Panc1 (cell line): ENCODE data around the gene GABRB1. TPM values are rescaled to one million over a fixed set of nuclear protein-coding genes. Genes with fewer than 3 reads are reported as not detected.
"Not testable (repeated sequence)": the region's sequence is repeated elsewhere in the genome, so short reads cannot be mapped to it uniquely, and the experiment has no call there.

Experiments used
- ATAC-seq: fragments of 200-7000 bp; cut with Tn5 transposase; 2 replicates; pipeline ENCODE4 v1.9.1; 2020; ENCODE audit warnings: mild to moderate bottlenecking, moderate library complexity
- BruUV-seq: library from RNA; stranded (reverse); fragments of 400-500 nt; replicated peaks from 2 replicates; lab custom pipeline; 2021; lab: Mats Ljungman, UMichigan
- CTCF ChIA-PET: fragments of 300-600 bp; sonication (Branson Sonifier 250); formaldehyde crosslinking; loops from one replicate; lab custom pipeline; 2022; ENCODE audit warnings: antibody characterized with exemption; lab: Charles Lee
- POLR2A ChIA-PET: fragments of 300-600 bp; sonication (Branson Sonifier 250); formaldehyde crosslinking; loops from one replicate; lab custom pipeline; 2022; ENCODE audit warnings: antibody characterized with exemption; lab: Charles Lee
- DNase-seq: peaks from one replicate; pipeline ENCODE4 v3.0.0-alpha.2; 2010; ENCODE audit warnings: low read depth, low spot score
- H3K27ac ChIP-seq: 2 replicates; pipeline ENCODE4 v1.5.1; 2011; ENCODE audit warnings: mild to moderate bottlenecking, low read length, inconsistent platforms
- H3K27me3 ChIP-seq: fragments of 200-500 bp; sonication (Bioruptor generic); 2 replicates; pipeline ENCODE4 v1.6.0; 2014; ENCODE audit warnings: low read length, inconsistent platforms; ENCODE audit not compliant: control insufficient read depth, insufficient read depth
- H3K36me3 ChIP-seq: fragments of 200-500 bp; sonication (Bioruptor generic); 2 replicates; pipeline ENCODE4 v1.5.1; 2014; ENCODE audit warnings: inconsistent platforms, mild to moderate bottlenecking, low read length, moderate library complexity; ENCODE audit not compliant: control insufficient read depth, insufficient read depth
- H3K4me1 ChIP-seq: 2 replicates; pipeline ENCODE4 v1.5.1; 2011; ENCODE audit warnings: inconsistent platforms, mild to moderate bottlenecking, low read length, moderate library complexity; ENCODE audit not compliant: control insufficient read depth, insufficient read depth
- H3K4me3 ChIP-seq, 2 experiments: 2 replicates each; pipeline ENCODE4 v1.5.1; 2011 to 2012; ENCODE audit warnings: low read depth in 2 of 2, low read length in 2 of 2, mild to moderate bottlenecking in 2 of 2, inconsistent platforms in 1 of 2, moderate library complexity in 1 of 2
- H3K9me3 ChIP-seq: fragments of 200-500 bp; sonication (Bioruptor generic); 2 replicates; pipeline ENCODE4 v1.5.1; 2014; ENCODE audit warnings: low read depth, mild to moderate bottlenecking, inconsistent platforms, low read length, moderate library complexity; ENCODE audit not compliant: control insufficient read depth, insufficient read depth
- POLR2AphosphoS5 ChIP-seq: IDR thresholded peaks from 2 replicates; pipeline ENCODE4 v1.6.1; 2012; ENCODE audit warnings: mild to moderate bottlenecking, low read depth, low read length, moderate library complexity
- SIN3A ChIP-seq: IDR thresholded peaks from 2 replicates; pipeline ENCODE4 v1.6.1; 2012; ENCODE audit warnings: low read depth, mild to moderate bottlenecking, low read length, moderate library complexity, borderline replicate concordance; ENCODE audit not compliant: insufficient read depth
- TCF7L2 ChIP-seq: IDR thresholded peaks from 2 replicates; pipeline ENCODE4 v1.6.1; 2011; ENCODE audit warnings: mild to moderate bottlenecking, low read depth, low read length, inconsistent platforms
- in situ Hi-C: cut with HindIII; loops from 2 replicates; pipeline ENCODE4 v1.10.0; 2016; ENCODE audit warnings: low sequenced_read_pairs, low pct_unique_long_range_greater_than_20kb
- intact Hi-C: fragments of 100-400 bp; cut with micrococcal nuclease; formaldehyde crosslinking; loops from one replicate; pipeline ENCODE4 v1.10.0; 2022; ENCODE audit not compliant: unreplicated experiment
- total RNA-seq: library from RNA; stranded (reverse); gene quantifications from one replicate; pipeline ENCODE4 v1.2.1, GENCODE V29; 2021; ENCODE audit not compliant: unreplicated experiment
- TF ChIP-seq, protein P1 (sequence below), 2 experiments: IDR thresholded peaks; 2 replicates each; pipeline ENCODE4 v1.6.1; 2011 to 2012; ENCODE audit warnings: low read depth in 2 of 2, control low read depth in 1 of 2, low read length in 1 of 2, mild to moderate bottlenecking in 1 of 2, moderate library complexity in 1 of 2; ENCODE audit not compliant: insufficient read depth in 1 of 2
- TF ChIP-seq, protein P2 (sequence below): fragments of 450-650 bp; IDR thresholded peaks from 2 replicates; pipeline ENCODE4 v1.5.1; 2017; ENCODE audit warnings: mild to moderate bottlenecking

GABRB1 gene
- total RNA-seq, 1 experiment from 2014 or later = not detected

DNA sequence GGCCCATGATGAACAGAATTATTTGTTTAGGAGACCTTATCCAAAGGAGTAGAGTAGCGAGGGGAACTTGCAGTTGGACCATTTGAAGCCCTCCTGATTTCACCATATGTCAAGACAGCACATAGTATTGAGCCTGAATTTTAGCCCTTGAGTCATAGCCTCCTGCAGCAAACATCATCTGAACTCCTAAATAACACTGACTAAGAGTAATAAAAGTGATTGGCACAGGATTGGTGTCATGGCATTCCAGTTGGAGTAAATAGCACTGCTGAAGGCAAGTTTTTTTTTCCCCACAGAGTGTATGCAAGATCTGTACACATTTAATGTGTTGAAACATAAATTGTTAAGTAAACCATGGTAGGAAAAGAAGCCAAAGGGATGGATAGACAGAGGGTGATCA lies 343.1 kb downstream of the GABRB1 start:
- Histone ChIP-seq H3K9me3 (no peaks in the 10 kb centered on the region), H3K27me3 (no peaks in the 10 kb centered on the region), H3K4me3 (no peak overlapping the region), H3K36me3 (no peaks in the 10 kb centered on the region), H3K4me1 (no peaks in the 10 kb centered on the region), H3K27ac (no peak overlapping the region)
- in situ Hi-C loops = no loop called here
- BruUV-seq = no TSS peak
- TF ChIP-seq POLR2AphosphoS5 = no peak
- no peak for TF ChIP-seq SIN3A
- TF ChIP-seq, protein P1, sequence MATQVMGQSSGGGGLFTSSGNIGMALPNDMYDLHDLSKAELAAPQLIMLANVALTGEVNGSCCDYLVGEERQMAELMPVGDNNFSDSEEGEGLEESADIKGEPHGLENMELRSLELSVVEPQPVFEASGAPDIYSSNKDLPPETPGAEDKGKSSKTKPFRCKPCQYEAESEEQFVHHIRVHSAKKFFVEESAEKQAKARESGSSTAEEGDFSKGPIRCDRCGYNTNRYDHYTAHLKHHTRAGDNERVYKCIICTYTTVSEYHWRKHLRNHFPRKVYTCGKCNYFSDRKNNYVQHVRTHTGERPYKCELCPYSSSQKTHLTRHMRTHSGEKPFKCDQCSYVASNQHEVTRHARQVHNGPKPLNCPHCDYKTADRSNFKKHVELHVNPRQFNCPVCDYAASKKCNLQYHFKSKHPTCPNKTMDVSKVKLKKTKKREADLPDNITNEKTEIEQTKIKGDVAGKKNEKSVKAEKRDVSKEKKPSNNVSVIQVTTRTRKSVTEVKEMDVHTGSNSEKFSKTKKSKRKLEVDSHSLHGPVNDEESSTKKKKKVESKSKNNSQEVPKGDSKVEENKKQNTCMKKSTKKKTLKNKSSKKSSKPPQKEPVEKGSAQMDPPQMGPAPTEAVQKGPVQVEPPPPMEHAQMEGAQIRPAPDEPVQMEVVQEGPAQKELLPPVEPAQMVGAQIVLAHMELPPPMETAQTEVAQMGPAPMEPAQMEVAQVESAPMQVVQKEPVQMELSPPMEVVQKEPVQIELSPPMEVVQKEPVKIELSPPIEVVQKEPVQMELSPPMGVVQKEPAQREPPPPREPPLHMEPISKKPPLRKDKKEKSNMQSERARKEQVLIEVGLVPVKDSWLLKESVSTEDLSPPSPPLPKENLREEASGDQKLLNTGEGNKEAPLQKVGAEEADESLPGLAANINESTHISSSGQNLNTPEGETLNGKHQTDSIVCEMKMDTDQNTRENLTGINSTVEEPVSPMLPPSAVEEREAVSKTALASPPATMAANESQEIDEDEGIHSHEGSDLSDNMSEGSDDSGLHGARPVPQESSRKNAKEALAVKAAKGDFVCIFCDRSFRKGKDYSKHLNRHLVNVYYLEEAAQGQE (IDR thresholded peaks at IDR 0.05; ENCODE audit: insufficient read depth in 1 of 2, low read depth in 2 of 2, low read length in 1 of 2) = no peak
- no peak for TF ChIP-seq TCF7L2
- TF ChIP-seq, protein P2, sequence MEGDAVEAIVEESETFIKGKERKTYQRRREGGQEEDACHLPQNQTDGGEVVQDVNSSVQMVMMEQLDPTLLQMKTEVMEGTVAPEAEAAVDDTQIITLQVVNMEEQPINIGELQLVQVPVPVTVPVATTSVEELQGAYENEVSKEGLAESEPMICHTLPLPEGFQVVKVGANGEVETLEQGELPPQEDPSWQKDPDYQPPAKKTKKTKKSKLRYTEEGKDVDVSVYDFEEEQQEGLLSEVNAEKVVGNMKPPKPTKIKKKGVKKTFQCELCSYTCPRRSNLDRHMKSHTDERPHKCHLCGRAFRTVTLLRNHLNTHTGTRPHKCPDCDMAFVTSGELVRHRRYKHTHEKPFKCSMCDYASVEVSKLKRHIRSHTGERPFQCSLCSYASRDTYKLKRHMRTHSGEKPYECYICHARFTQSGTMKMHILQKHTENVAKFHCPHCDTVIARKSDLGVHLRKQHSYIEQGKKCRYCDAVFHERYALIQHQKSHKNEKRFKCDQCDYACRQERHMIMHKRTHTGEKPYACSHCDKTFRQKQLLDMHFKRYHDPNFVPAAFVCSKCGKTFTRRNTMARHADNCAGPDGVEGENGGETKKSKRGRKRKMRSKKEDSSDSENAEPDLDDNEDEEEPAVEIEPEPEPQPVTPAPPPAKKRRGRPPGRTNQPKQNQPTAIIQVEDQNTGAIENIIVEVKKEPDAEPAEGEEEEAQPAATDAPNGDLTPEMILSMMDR = no peak
- DNase-seq = peak; percentile 51
- ChIA-PET POLR2A (no interaction called here), CTCF (no interaction called here)
- intact Hi-C loops = no loop called here
- no peak for ATAC-seq

DNA sequence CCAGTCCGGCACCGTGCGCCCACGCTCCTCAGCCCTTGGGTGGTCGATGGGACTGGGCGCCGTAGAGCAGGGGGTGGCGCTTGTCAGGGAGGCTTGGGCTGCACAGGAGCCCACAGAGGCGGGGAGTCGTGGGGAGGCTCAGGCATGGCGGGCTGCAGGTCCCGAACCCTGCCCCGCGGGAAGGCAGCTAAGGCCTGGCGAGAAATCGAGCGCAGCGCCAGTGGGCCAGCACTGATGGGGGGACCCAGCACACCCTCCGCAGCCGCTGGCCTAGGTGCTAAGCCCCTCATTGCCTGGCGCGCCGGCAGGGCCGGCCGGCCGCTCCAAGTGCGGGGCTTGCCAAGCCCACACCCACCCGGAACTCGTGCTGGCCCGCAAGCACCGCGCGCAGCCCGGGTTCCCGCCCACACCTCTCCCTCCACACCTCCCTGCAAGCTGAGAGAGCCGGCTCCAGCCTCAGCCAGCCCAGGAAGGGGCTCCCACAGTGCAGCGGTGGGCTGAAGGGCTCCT lies 346.7 kb downstream of the GABRB1 start:
- CTCF ChIA-PET = interaction anchor here (0.6 kb wide), 1 partner anchor 1106 kb away, joined by 4 read pairs; no protein-coding TSS in a partner anchor
- not testable (repeated sequence) for BruUV-seq, ATAC-seq

DNA sequence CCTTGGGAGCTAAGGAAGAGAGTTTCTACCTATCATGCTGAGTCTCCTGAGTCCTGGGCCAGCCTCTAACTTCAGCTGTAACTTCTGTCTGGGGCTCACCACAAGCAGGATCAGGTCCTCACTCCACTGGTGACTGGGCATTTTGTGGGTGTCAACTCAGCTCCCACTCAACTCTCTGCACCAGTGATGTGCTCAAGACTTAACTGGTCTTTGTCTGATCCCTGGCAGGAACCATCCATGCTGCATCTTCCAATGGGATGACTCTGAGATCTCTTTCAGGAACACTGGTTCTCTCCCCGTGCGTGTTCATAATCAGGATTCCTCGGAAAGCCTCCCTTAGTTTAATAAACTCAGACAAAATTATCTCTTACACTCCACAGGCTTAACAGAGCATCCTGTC lies 349.8 kb downstream of the GABRB1 start:
- Histone ChIP-seq H3K36me3 (no peaks in the 10 kb centered on the region), H3K4me1 (no peaks in the 10 kb centered on the region), H3K9me3 (no peaks in the 10 kb centered on the region), H3K27me3 (no peaks in the 10 kb centered on the region), H3K4me3 (no peak overlapping the region), H3K27ac (no peak overlapping the region)
- no TSS peak for BruUV-seq
- POLR2A ChIA-PET = no interaction called here
- no peak for DNase-seq
- intact Hi-C loops = loop anchor here (10.0 kb wide), 1 partner anchor 526 kb away; no protein-coding TSS in a partner anchor
- CTCF ChIA-PET = no interaction called here
- TF ChIP-seq TCF7L2 = no peak
- no peak for TF ChIP-seq POLR2AphosphoS5
- no peak for TF ChIP-seq SIN3A
- TF ChIP-seq, protein P2 = no peak
- TF ChIP-seq, protein P1 (IDR thresholded peaks at IDR 0.05; ENCODE audit: insufficient read depth in 1 of 2, low read depth in 2 of 2, low read length in 1 of 2) = no peak
- ATAC-seq = no peak
- in situ Hi-C loops = no loop called here

More for the DNA sequence above, 346.7 kb downstream of the GABRB1 start:
- H3K36me3 ChIP-seq, in situ Hi-C loops, H3K4me3 ChIP-seq, POLR2A ChIA-PET, H3K27me3 ChIP-seq, H3K27ac ChIP-seq, H3K4me1 ChIP-seq, H3K9me3 ChIP-seq, intact Hi-C loops, DNase-seq: not testable (repeated sequence)
